Vagina (tissue), 2 donors: ENCODE results near the gene PCDHGA9. TPM values are rescaled to one million over a fixed set of nuclear protein-coding genes. Genes with fewer than 3 reads are reported as not detected.
A peak's percentile ranks its signal among the peaks of the same experiment; 100 is the strongest.
"Not testable (repeated sequence)": the region's sequence is repeated elsewhere in the genome, so short reads cannot be mapped to it uniquely, and the experiment has no call there.

Experiments used
- DNase-seq, 2 donors: peaks; one replicate each; pipeline ENCODE4 v3.0.0-alpha.2; 2017; ENCODE audit errors: extremely low spot score in 2 of 2
- H3K27ac ChIP-seq: fragments of 200-600 bp; sonication (generic); one replicate; pipeline ENCODE4 v1.5.1; 2019
- H3K27me3 ChIP-seq: fragments of 200-600 bp; sonication (generic); one replicate; pipeline ENCODE4 v1.5.1; 2019
- H3K36me3 ChIP-seq, 2 donors: fragments of 200-600 bp; sonication (generic); one replicate each; pipeline ENCODE4 v1.5.1; 2017 to 2019
- H3K4me1 ChIP-seq: fragments of 200-600 bp; sonication (generic); one replicate; pipeline ENCODE4 v1.5.1; 2019
- H3K4me3 ChIP-seq, 2 donors: fragments of 200-600 bp; sonication (generic); 1 replicate in 1 of 2; 2 replicates in 1 of 2; pipeline ENCODE4 v1.5.1; 2016 to 2019
- H3K9me3 ChIP-seq: fragments of 200-600 bp; sonication (generic); one replicate; pipeline ENCODE4 v1.5.1; 2019
- CTCF ChIP-seq, 3 experiments: fragments of 450-650 bp in 2 of 3; fragments of 200-600 bp in 1 of 3; sonication (generic) in 1 of 3; IDR thresholded peaks; one replicate each; pipeline ENCODE4 v1.5.1; 2017 to 2019; ENCODE audit warnings: antibody characterized with exemption in 3 of 3, mild to moderate bottlenecking in 2 of 3, moderate library complexity in 2 of 3
- POLR2A ChIP-seq, 2 donors: fragments of 450-650 bp; IDR thresholded peaks; one replicate each; pipeline ENCODE4 v1.6.1; 2017; ENCODE audit warnings: antibody characterized with exemption in 2 of 2, mild to moderate bottlenecking in 2 of 2, moderate library complexity in 2 of 2
- POLR2AphosphoS5 ChIP-seq, 2 donors: sonication (generic); formaldehyde crosslinking; IDR thresholded peaks; one replicate each; pipeline ENCODE4 v1.9.0; 2017; ENCODE audit warnings: antibody characterized with exemption in 2 of 2, mild to moderate bottlenecking in 2 of 2, low read depth in 1 of 2; ENCODE audit not compliant: insufficient read depth in 1 of 2
- intact Hi-C: fragments of 100-400 bp; cut with DNase I; formaldehyde crosslinking; loops from one replicate; pipeline ENCODE4 v1.15.1; 2023
- total RNA-seq: library from RNA; depleted of rRNA; stranded (reverse); fragments of >200 nt; gene quantifications from one replicate; pipeline ENCODE4 v1.2.3, GENCODE V29; 2016

PCDHGA9 gene
- total RNA-seq, 1 donor from 2014 or later = 8.8 TPM

GRCh38 chr5:141413540-141414069 lies 11.0 kb downstream of the PCDHGA9 start:
- TF ChIP-seq POLR2A (IDR thresholded peaks at IDR 0.05) = no peak
- Histone ChIP-seq H3K9me3 (peaks cover 78% of the 10 kb centered on the region), H3K27ac (no peak overlapping the region), H3K27me3 (no peaks in the 10 kb centered on the region), H3K4me1 (no peaks in the 10 kb centered on the region), H3K4me3 (peak overlapping the region; percentile 10 to 26), H3K36me3 (peaks cover 0 to 6% of the 10 kb centered on the region in 2 donors)
- DNase-seq = no peak
- intact Hi-C loops = loop anchor here (10.0 kb wide), 2 partner anchors 111 to 151 kb away; no protein-coding TSS in a partner anchor

GRCh38 chr5:141414548-141415274 lies 12.1 kb downstream of the PCDHGA9 start:
- H3K27me3 ChIP-seq = not testable (repeated sequence)

GRCh38 chr5:141415275-141415618 lies 12.7 kb downstream of the PCDHGA9 start:
- intact Hi-C loops = loop anchor here (10.0 kb wide), 2 partner anchors 110 to 150 kb away; no protein-coding TSS in a partner anchor
- not testable (repeated sequence) for H3K36me3 ChIP-seq, H3K27me3 ChIP-seq, H3K4me1 ChIP-seq, H3K4me3 ChIP-seq, DNase-seq, H3K27ac ChIP-seq
- peaks cover 78% of the 10 kb centered on the region for H3K9me3 ChIP-seq

More at GRCh38 chr5:141414548-141415274, 12.1 kb downstream of the PCDHGA9 start:
- not testable (repeated sequence) for DNase-seq, H3K4me1 ChIP-seq, H3K36me3 ChIP-seq, H3K4me3 ChIP-seq, H3K27ac ChIP-seq
- intact Hi-C loops = loop anchor here (10.0 kb wide), 2 partner anchors 110 to 150 kb away; no protein-coding TSS in a partner anchor
- peaks cover 78% of the 10 kb centered on the region for H3K9me3 ChIP-seq

- peak in 1 of 2 donors; percentile 75 for DNase-seq
- intact Hi-C loops = loop anchor here (10.0 kb wide), 2 partner anchors 107 to 147 kb away; no protein-coding TSS in a partner anchor
- peak within 1 kb of the TSS; percentile 26 to 37 for H3K4me3 ChIP-seq
- peaks cover 83% of the 10 kb centered on the region for H3K9me3 ChIP-seq
- H3K27me3 ChIP-seq, H3K36me3 ChIP-seq, H3K4me1 ChIP-seq: not testable (repeated sequence)
- peak within 1 kb of the TSS; percentile 30 for H3K27ac ChIP-seq
- peak in 1 of 2 donors; percentile 43 for TF ChIP-seq POLR2AphosphoS5 (IDR thresholded peaks at IDR 0.05; ENCODE audit: insufficient read depth in 1 of 2, low read depth in 1 of 2)
- TF ChIP-seq CTCF (IDR thresholded peaks at IDR 0.05) = peak in 2 of 3 experiments; percentile 32 to 41
These were observed 15.1 kb downstream of the PCDHGA9 start, which contains the start of gene PCDHGB7 for GRCh38 chr5:141417494-141418172. TSS of gene PCDHGB7 (plus strand) at chr5:141417677. CDS start at chr5:141417860, 183 bp downstream.

GRCh38 chr5:141419074-141419880 lies 16.7 kb downstream of the PCDHGA9 start:
- Histone ChIP-seq H3K4me1 (no peaks in the 10 kb centered on the region), H3K9me3 (peaks cover 83% of the 10 kb centered on the region), H3K27ac (no peak overlapping the region), H3K27me3 (no peaks in the 10 kb centered on the region), H3K4me3 (peak overlapping the region in 1 of 2 donors; percentile 17), H3K36me3 (peaks cover 0 to 4% of the 10 kb centered on the region in 2 donors)
- TF ChIP-seq POLR2AphosphoS5 (IDR thresholded peaks at IDR 0.05; ENCODE audit: insufficient read depth in 1 of 2, low read depth in 1 of 2) (no peak), CTCF (IDR thresholded peaks at IDR 0.05) (no peak), POLR2A (IDR thresholded peaks at IDR 0.05) (no peak)
- peak in 1 of 2 donors; percentile 34 for DNase-seq
- intact Hi-C loops = loop anchor here (10.0 kb wide), 2 partner anchors 106 to 146 kb away; no protein-coding TSS in a partner anchor
